ENCODE results near the gene GLB1L2.
"Not testable (repeated sequence)": the region's sequence is repeated elsewhere in the genome, so short reads cannot be mapped to it uniquely, and the experiment has no call there.

The GLB1L2 gene

DNA sequence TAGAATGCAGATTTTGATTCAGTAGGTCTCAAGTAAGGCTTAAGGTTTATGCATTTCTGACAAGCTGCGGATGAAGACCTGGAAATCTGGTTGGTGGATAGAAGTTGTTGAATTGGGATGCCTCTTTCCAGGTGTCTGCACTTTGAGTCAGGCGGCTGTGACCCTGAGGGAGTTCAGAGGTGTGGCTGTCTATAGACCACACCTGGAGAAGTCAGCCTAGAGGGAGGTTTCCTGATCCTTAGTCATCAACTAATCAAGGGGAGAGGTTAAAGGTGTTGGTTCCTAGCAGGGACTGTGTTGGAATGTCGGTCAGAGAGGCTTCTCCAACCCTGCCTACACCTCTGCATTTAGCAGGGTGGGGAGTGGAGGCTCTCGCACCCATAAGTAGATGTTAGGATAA, 8.0 kb downstream of the GLB1L2 start:
- Histone ChIP-seq H3K27ac (ENCODE audit: low read depth, low read length, severe bottlenecking) (no peak overlapping the region), H3K4me1 (ENCODE audit: control insufficient read depth, insufficient read depth, low read length, poor library complexity, severe bottlenecking) (peaks cover 4% of the 10 kb centered on the region), H3K36me3 (ENCODE audit: control insufficient read depth, insufficient read depth, low read length) (no peaks in the 10 kb centered on the region), H3K9me3 (ENCODE audit: control insufficient read depth, low read length) (no peaks in the 10 kb centered on the region), H3K4me3 (ENCODE audit: extremely low read depth, insufficient read depth, low read length, poor library complexity, severe bottlenecking) (no peak overlapping the region)
- WGBS, 2 experiments (ENCODE audit: insufficient coverage in 2 of 2), result 87 to 100% methylated on average over 1 to 3 of the region's 4 CpGs

GRCh38 chr11:134340354-134340964, 8.7 kb downstream of the GLB1L2 start:
- WGBS, 2 experiments (ENCODE audit: insufficient coverage in 2 of 2), result 91 to 95% methylated on average over 5 to 8 of the region's 11 CpGs
- no peak overlapping the region for H3K4me3 ChIP-seq (ENCODE audit: extremely low read depth, insufficient read depth, low read length, poor library complexity, severe bottlenecking)

GRCh38 chr11:134341805-134342571, 10.2 kb downstream of the GLB1L2 start:
- no peaks in the 10 kb centered on the region for H3K36me3 ChIP-seq (ENCODE audit: control insufficient read depth, insufficient read depth, low read length)
- 95 to 96% methylated on average over 54 to 68 of the region's 68 CpGs for WGBS, 2 experiments (ENCODE audit: insufficient coverage in 2 of 2)
- H3K27ac ChIP-seq (ENCODE audit: low read depth, low read length, severe bottlenecking), result no peak overlapping the region
- H3K4me3 ChIP-seq (ENCODE audit: extremely low read depth, insufficient read depth, low read length, poor library complexity, severe bottlenecking), result no peak overlapping the region
- H3K4me1 ChIP-seq (ENCODE audit: control insufficient read depth, insufficient read depth, low read length, poor library complexity, severe bottlenecking), result peaks cover 4% of the 10 kb centered on the region
- no peaks in the 10 kb centered on the region for H3K9me3 ChIP-seq (ENCODE audit: control insufficient read depth, low read length)

More at GRCh38 chr11:134340354-134340964, 8.7 kb downstream of the GLB1L2 start:
- H3K9me3 ChIP-seq (ENCODE audit: control insufficient read depth, low read length), result no peaks in the 10 kb centered on the region
- peaks cover 4% of the 10 kb centered on the region for H3K4me1 ChIP-seq (ENCODE audit: control insufficient read depth, insufficient read depth, low read length, poor library complexity, severe bottlenecking)
- H3K27ac ChIP-seq (ENCODE audit: low read depth, low read length, severe bottlenecking), result no peak overlapping the region
- no peaks in the 10 kb centered on the region for H3K36me3 ChIP-seq (ENCODE audit: control insufficient read depth, insufficient read depth, low read length)

DNA sequence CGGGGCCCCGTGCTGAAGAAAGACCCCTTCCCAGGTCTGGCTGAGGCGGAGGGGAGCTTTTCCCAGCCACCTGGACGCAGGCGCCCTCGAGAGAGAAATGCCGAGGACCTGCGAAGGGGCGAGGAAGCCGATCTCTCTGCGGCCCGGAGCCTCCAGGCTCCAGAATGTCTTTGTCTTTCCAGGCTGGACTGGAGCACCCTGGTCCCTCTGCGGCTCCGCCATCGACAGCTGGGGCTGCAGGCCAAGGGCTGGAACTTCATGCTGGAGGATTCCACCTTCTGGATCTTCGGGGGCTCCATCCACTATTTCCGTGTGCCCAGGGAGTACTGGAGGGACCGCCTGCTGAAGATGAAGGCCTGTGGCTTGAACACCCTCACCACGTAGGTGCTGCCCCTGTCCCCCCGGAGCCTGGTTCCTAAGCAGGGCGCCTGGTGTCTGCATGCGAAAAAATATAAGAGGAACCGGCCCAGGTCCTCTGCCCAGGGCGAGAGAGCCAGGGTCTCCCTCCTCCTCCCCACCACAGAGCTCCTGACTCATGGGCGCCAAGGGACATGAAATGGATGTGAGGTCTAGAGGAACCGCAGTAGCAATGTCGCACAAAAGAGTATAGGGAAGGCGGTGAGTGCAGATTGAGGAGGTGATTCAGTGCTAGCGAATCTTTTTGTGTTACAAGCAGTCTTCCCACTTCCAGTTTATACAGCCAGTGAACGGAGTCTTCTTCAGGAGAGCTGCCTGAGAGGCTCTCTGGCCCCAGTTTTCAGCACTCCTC, 11.0 kb downstream of the GLB1L2 start:
- H3K4me3 ChIP-seq (ENCODE audit: extremely low read depth, insufficient read depth, low read length, poor library complexity, severe bottlenecking), result no peak overlapping the region
- no peak overlapping the region for H3K27ac ChIP-seq (ENCODE audit: low read depth, low read length, severe bottlenecking)
- 94 to 95% methylated on average over 27 of the region's 30 CpGs for WGBS, 2 experiments (ENCODE audit: insufficient coverage in 2 of 2)
- H3K9me3 ChIP-seq (ENCODE audit: control insufficient read depth, low read length), result no peaks in the 10 kb centered on the region
- peaks cover 4% of the 10 kb centered on the region for H3K4me1 ChIP-seq (ENCODE audit: control insufficient read depth, insufficient read depth, low read length, poor library complexity, severe bottlenecking)
- no peaks in the 10 kb centered on the region for H3K36me3 ChIP-seq (ENCODE audit: control insufficient read depth, insufficient read depth, low read length)

GRCh38 chr11:134343646-134344045, 11.9 kb downstream of the GLB1L2 start:
- no peaks in the 10 kb centered on the region for H3K9me3 ChIP-seq (ENCODE audit: control insufficient read depth, low read length)
- H3K4me3 ChIP-seq (ENCODE audit: extremely low read depth, insufficient read depth, low read length, poor library complexity, severe bottlenecking), result no peak overlapping the region
- peaks cover 4% of the 10 kb centered on the region for H3K4me1 ChIP-seq (ENCODE audit: control insufficient read depth, insufficient read depth, low read length, poor library complexity, severe bottlenecking)
- no peak overlapping the region for H3K27ac ChIP-seq (ENCODE audit: low read depth, low read length, severe bottlenecking)
- no peaks in the 10 kb centered on the region for H3K36me3 ChIP-seq (ENCODE audit: control insufficient read depth, insufficient read depth, low read length)
- WGBS, 2 experiments (ENCODE audit: insufficient coverage in 2 of 2), result 85 to 86% methylated on average over 13 to 14 of the region's 15 CpGs

GRCh38 chr11:134344497-134345236, 12.9 kb downstream of the GLB1L2 start:
- H3K4me1 ChIP-seq (ENCODE audit: control insufficient read depth, insufficient read depth, low read length, poor library complexity, severe bottlenecking); H3K9me3 ChIP-seq (ENCODE audit: control insufficient read depth, low read length); H3K4me3 ChIP-seq (ENCODE audit: extremely low read depth, insufficient read depth, low read length, poor library complexity, severe bottlenecking); H3K36me3 ChIP-seq (ENCODE audit: control insufficient read depth, insufficient read depth, low read length); H3K27ac ChIP-seq (ENCODE audit: low read depth, low read length, severe bottlenecking): not testable (repeated sequence)
- WGBS, 2 experiments (ENCODE audit: insufficient coverage in 2 of 2), result 90 to 95% methylated on average over 9 to 20 of the region's 28 CpGs

DNA sequence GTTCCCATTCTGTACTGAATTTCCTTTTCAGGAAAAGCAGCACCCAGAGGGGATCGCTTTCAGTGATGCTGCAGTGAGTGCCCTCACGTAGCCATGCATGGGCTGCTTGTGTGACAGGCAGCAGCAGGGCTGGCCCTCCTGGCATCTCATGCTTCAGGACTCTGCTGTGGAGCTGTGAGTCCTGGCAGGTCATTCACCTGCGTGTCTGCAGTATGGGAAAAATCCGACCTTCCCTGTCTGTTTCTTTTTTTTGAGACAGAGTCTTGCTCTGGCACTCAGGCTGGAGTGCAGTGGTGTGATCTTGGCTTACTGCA, 13.4 kb downstream of the GLB1L2 start:
- WGBS, 2 experiments (ENCODE audit: insufficient coverage in 2 of 2), result 90 to 97% methylated on average over 2 to 3 of the region's 4 CpGs
- H3K27ac ChIP-seq (ENCODE audit: low read depth, low read length, severe bottlenecking), result no peak overlapping the region
- H3K36me3 ChIP-seq (ENCODE audit: control insufficient read depth, insufficient read depth, low read length), result no peaks in the 10 kb centered on the region
- H3K4me3 ChIP-seq (ENCODE audit: extremely low read depth, insufficient read depth, low read length, poor library complexity, severe bottlenecking), result no peak overlapping the region
- H3K4me1 ChIP-seq (ENCODE audit: control insufficient read depth, insufficient read depth, low read length, poor library complexity, severe bottlenecking), result peaks cover 4% of the 10 kb centered on the region
- H3K9me3 ChIP-seq (ENCODE audit: control insufficient read depth, low read length), result no peaks in the 10 kb centered on the region

DNA sequence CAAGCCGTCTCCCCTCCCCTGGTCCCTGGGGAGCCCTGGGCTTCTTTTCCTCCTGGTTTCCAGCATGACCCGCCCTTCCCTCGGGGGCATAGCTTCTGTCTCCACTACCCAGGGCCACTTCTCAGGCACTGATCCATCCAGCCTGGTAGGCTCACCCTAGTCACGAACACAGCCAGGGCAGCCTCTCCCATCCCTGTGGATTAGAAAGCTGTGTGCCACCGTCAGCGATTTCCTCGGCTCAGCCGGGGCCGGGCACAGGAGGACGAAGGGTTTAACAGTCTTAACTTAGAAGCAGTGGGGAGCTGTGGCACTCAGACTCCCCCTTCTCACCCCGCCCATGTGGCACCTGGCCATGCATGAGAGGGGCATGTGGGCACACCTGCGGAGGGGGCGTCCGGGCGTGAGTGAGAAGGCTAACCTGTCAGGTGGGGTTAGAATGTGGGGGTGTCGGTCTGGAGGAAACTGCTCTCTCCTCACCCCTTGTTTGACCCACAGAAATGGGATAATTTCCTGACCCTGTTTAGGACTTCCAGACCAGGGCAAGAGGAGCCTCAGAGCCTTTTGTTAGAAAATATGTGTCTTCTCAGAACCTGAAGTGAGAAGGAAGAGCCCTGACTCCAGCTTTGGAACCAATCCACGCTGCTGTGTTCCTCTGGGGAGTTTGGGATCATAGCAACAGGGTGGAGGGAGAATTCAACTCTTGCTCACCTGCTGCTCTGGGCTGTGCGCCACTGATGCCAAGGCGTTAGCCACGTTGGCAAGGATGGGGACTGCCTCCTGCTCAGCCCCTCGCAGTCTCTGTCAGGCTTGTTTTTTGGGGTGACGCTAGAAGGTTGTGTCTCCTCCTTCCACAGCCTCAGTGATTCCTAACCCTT, 14.6 kb downstream of the GLB1L2 start:
- Histone ChIP-seq H3K9me3 (ENCODE audit: control insufficient read depth, low read length) (no peaks in the 10 kb centered on the region), H3K27ac (ENCODE audit: low read depth, low read length, severe bottlenecking) (no peak overlapping the region), H3K4me1 (ENCODE audit: control insufficient read depth, insufficient read depth, low read length, poor library complexity, severe bottlenecking) (peaks cover 4% of the 10 kb centered on the region), H3K36me3 (ENCODE audit: control insufficient read depth, insufficient read depth, low read length) (no peaks in the 10 kb centered on the region), H3K4me3 (ENCODE audit: extremely low read depth, insufficient read depth, low read length, poor library complexity, severe bottlenecking) (no peak overlapping the region)
- WGBS, 2 experiments (ENCODE audit: insufficient coverage in 2 of 2), result 94% methylated on average over 15 to 16 of the region's 22 CpGs

DNA sequence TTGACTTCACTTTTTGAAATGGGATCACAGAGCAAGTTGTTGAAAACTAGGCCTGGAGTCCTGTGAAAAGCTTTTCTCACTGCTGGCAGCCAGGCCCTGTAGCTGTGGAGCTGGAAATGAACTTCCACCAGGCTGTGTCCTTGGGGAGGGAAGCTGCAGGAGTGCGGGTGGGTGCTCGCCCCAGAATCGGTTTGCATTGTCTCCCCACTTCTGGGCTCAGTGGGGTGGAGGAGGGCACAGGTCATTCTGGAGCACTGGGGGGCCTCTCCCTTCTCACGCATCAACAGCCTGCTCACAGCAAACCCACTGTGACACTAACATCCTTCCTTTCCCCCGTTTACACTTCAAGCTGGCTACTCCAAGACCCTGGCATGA, 15.2 kb downstream of the GLB1L2 start:
- Histone ChIP-seq H3K9me3 (ENCODE audit: control insufficient read depth, low read length) (no peaks in the 10 kb centered on the region), H3K27ac (ENCODE audit: low read depth, low read length, severe bottlenecking) (no peak overlapping the region), H3K4me3 (ENCODE audit: extremely low read depth, insufficient read depth, low read length, poor library complexity, severe bottlenecking) (no peak overlapping the region), H3K4me1 (ENCODE audit: control insufficient read depth, insufficient read depth, low read length, poor library complexity, severe bottlenecking) (peaks cover 4% of the 10 kb centered on the region), H3K36me3 (ENCODE audit: control insufficient read depth, insufficient read depth, low read length) (no peaks in the 10 kb centered on the region)
- WGBS, 2 experiments (ENCODE audit: insufficient coverage in 2 of 2), result 83 to 84% methylated on average over 1 to 5 of the region's 5 CpGs

DNA sequence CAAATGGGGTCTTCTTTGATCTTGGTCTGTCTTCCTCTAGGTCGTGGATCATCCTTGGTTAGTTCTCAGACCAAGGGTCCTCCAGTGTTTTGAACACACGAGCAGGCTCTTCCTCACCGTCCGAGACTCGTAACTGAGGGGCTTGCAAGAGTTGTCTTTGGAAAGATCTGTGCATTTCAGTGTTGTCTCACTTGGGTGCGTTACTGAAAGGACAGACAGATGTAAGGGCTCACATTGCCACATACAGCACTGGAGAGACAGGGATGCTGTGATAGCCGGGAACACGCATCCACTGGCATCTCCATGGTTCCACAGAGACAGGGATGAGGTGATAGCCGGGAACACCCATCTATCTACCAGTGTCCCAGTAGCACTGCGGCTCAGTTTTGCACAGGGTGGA, 15.7 kb downstream of the GLB1L2 start:
- 92 to 96% methylated on average over 9 of the region's 10 CpGs for WGBS, 2 experiments (ENCODE audit: insufficient coverage in 2 of 2)
- Histone ChIP-seq H3K4me3 (ENCODE audit: extremely low read depth, insufficient read depth, low read length, poor library complexity, severe bottlenecking) (no peak overlapping the region), H3K4me1 (ENCODE audit: control insufficient read depth, insufficient read depth, low read length, poor library complexity, severe bottlenecking) (peaks cover 4% of the 10 kb centered on the region)

More for the DNA sequence above, 15.7 kb downstream of the GLB1L2 start:
- no peak overlapping the region for H3K27ac ChIP-seq (ENCODE audit: low read depth, low read length, severe bottlenecking)
- no peaks in the 10 kb centered on the region for H3K36me3 ChIP-seq (ENCODE audit: control insufficient read depth, insufficient read depth, low read length)
- H3K9me3 ChIP-seq (ENCODE audit: control insufficient read depth, low read length), result no peaks in the 10 kb centered on the region
